Measurements from ENCODE around the gene PABPN1L.

The PABPN1L gene

DNA sequence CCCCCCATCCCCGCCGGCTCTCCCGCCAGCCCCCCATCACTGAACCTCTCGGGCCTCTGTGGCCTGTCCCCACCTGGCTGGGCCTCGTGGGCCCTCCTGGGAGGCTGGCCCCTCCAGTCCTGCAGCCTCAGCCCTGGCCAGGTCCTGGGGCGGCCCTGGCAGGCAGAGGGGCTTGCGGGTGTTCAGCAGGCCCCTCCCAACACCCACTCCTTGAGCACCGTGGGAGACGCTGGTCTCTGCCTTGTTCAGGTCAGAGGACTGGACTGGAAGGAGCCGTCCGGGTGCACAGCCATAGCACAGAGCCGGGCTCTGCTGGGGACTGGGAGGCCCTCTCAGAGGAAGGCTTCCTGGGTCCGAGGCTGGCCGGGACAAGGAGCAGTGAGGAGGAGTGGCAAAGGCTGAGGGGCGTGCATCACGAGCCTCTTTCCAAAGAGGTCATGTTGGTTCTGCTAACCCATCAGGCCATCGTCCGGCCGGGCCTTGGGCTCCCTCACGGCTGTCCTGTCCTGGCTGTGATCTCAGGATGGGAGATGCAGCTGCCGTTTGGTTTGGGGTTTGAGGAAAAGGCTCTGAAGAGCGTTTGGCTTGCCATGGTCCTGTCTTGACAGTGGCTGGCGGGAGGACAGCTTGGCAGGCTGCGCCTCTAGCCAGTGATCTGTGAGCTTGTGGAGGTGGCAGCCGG, 6.3 kb upstream of the PABPN1L start:
- no peak for DNase-seq (ENCODE audit: low read depth)
- TF ChIP-seq, protein P1, sequence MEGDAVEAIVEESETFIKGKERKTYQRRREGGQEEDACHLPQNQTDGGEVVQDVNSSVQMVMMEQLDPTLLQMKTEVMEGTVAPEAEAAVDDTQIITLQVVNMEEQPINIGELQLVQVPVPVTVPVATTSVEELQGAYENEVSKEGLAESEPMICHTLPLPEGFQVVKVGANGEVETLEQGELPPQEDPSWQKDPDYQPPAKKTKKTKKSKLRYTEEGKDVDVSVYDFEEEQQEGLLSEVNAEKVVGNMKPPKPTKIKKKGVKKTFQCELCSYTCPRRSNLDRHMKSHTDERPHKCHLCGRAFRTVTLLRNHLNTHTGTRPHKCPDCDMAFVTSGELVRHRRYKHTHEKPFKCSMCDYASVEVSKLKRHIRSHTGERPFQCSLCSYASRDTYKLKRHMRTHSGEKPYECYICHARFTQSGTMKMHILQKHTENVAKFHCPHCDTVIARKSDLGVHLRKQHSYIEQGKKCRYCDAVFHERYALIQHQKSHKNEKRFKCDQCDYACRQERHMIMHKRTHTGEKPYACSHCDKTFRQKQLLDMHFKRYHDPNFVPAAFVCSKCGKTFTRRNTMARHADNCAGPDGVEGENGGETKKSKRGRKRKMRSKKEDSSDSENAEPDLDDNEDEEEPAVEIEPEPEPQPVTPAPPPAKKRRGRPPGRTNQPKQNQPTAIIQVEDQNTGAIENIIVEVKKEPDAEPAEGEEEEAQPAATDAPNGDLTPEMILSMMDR (IDR thresholded peaks at IDR 0.05; ENCODE audit: low read depth, low read length, missing control alignments) = no peak
- H3K4me3 ChIP-seq (ENCODE audit: low read depth, low read length) = no peak overlapping the region
- in situ Hi-C loops (cut with HindIII; ENCODE audit: low sequenced_read_pairs) = loop anchor here (25.0 kb wide), 1 partner anchor 110 kb away; no protein-coding TSS in a partner anchor

DNA sequence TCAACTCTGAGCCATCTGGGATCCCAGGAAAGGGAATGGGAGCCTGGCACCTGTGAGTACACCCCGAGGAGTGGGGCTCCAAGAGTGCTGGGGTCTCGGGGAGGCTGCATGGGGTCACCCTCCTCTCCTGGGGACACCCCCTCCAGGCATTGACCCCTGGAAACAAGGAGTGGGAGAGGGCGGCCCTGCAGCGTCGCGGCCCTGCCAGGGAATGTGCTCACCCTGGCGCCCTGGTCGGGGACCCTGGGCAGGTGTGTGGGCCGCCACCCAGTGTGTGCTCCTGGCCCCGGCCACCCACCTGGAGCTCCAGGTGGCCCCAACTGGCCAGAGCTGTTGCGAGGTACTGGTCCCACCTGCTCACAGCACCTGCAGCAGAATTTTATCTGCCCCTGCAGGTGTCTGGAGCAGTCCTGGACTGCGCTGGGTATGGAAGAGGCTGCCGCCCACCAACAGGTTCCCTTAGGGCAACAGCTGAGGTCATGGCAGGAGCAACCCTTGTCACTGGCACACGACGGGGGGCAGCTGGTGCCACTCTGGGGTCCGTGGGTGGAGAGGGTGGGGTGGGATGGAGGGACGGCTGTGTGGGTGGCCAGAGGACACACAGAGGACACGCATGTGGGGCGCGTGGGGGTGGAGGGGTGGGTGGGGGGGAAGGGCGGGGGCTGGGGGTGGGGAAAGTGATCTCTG, 5.4 kb upstream of the PABPN1L start:
- in situ Hi-C loops (cut with HindIII; ENCODE audit: low sequenced_read_pairs) = loop anchor here (25.0 kb wide), 1 partner anchor 110 kb away; no protein-coding TSS in a partner anchor
- DNase-seq (ENCODE audit: low read depth) = no peak
- TF ChIP-seq, protein P1 (IDR thresholded peaks at IDR 0.05; ENCODE audit: low read depth, low read length, missing control alignments) = no peak

DNA sequence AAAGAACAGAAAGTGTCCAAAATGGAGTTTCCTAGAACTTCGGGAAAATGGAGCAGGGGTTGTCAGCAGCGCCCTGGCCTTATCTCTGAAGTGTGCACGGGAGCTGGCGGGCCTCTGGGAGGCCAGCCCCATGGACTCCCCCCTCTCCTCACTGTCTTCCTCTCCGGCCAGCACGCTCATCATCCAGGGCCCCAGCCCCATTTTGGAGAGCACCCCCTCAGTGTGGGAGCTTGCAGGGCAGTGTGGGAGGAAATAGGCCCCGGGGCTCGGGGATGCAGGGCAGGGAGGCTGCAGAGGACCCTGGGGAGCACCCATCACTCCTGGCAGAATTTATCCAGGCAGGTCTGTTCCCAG, 4.9 kb upstream of the PABPN1L start:
- DNase-seq (ENCODE audit: low read depth) = no peak
- TF ChIP-seq, protein P1 (IDR thresholded peaks at IDR 0.05; ENCODE audit: low read depth, low read length, missing control alignments) = no peak

More for the DNA sequence above, 5.4 kb upstream of the PABPN1L start:
- H3K4me3 ChIP-seq (ENCODE audit: low read depth, low read length) = no peak overlapping the region

DNA sequence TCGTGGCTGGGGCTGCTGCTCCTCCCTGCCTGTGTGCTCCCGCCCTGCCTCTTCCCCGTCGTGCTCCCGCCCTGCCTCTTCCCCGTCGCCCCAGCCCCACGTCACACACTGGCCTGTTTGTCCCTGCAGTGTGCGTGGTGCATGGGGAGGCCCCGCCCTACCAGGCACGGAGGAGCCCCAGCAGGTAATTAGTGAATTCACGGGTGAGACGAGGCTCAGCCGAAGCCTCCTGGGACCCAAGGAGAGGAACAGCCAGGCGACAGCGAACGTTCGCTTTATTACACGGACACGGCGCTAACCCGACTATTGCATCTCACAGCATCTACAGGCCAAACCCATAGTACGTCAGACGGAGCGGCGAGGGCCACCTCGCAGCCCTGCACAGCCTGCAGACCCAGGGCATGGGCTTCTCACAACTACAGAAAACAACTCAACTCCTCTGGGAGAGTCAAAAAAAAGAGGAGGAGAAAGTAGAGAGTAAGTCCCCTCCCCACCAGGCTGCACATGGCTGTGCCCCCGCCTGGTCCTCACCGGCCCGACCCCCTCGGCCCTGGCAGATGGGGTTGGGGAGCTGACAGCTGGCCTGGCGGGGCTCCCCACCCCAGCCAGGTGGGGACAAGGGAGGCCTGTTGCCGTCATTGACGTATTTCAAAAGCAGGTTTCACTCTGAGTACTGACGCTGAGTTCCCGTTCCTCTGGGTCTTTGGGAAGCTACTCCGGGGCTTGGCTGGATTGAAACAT, 4.3 kb upstream of the PABPN1L start:
- H3K4me3 ChIP-seq (ENCODE audit: low read depth, low read length) = no peak overlapping the region
- DNase-seq (ENCODE audit: low read depth) = no peak
- in situ Hi-C loops (cut with HindIII; ENCODE audit: low sequenced_read_pairs) = loop anchor here (25.0 kb wide), 1 partner anchor 108 kb away; no protein-coding TSS in a partner anchor
- TF ChIP-seq, protein P1 (IDR thresholded peaks at IDR 0.05; ENCODE audit: low read depth, low read length, missing control alignments) = no peak

More for the DNA sequence above, 4.9 kb upstream of the PABPN1L start:
- in situ Hi-C loops (cut with HindIII; ENCODE audit: low sequenced_read_pairs) = loop anchor here (25.0 kb wide), 1 partner anchor 109 kb away; no protein-coding TSS in a partner anchor
- H3K4me3 ChIP-seq (ENCODE audit: low read depth, low read length) = no peak overlapping the region

DNA sequence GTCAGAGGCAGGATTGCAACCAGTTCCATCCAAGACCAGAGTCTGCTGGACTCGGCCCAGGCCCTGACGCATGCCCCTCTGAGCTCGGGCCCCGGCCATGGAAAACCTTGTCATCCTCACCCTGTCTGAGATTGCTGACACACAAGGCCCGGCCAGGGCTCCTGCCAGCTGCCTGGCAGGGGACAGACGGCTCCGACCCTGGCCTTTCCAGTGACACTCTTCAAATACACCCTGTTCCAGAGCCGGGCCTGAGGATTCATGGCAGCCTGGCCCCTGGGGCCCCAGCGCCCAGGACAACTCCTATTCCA, 3.2 kb upstream of the PABPN1L start:
- in situ Hi-C loops (cut with HindIII; ENCODE audit: low sequenced_read_pairs) = loop anchor here (25.0 kb wide), 1 partner anchor 107 kb away; no protein-coding TSS in a partner anchor
- DNase-seq (ENCODE audit: low read depth) = no peak
- H3K4me3 ChIP-seq (ENCODE audit: low read depth, low read length) = no peak overlapping the region
- TF ChIP-seq, protein P1 (IDR thresholded peaks at IDR 0.05; ENCODE audit: low read depth, low read length, missing control alignments) = no peak

DNA sequence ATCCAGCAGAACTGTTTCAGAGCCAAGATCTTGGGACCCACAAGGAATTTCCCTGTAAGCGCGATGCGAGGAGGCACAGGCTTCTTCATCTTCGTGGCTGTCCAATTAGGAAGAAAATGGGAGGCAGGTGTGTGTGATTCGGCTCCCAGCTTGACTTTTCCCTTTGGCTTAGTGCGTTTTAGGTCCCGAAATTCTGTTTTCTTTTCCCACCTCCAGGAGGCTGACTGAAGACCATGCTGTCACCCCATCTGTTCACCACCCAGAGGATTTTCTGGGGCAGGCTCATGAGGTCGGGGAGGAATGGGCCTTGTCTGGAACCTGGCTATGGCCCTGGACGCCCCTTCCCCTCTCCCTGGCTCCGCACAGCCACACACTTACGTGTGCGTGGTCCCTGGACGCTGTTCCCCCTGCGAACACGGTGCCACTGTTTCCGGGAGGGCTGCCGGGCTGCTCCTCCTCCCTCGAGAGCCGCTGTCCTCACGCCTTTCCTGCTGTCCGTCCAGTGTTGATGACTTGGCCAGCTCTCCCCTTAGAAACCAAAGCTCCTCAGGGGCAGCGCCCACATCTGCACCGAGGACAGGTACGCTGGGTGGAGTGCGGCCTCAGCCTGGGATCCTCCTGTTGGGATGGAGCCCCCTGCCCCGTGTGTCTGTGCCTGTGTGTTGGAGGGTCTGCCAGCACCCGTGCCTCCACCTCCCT, 2.7 kb upstream of the PABPN1L start:
- DNase-seq (ENCODE audit: low read depth) = no peak
- in situ Hi-C loops (cut with HindIII; ENCODE audit: low sequenced_read_pairs) = loop anchor here (25.0 kb wide), 1 partner anchor 107 kb away; no protein-coding TSS in a partner anchor
- TF ChIP-seq, protein P1 (IDR thresholded peaks at IDR 0.05; ENCODE audit: low read depth, low read length, missing control alignments) = no peak
- H3K4me3 ChIP-seq (ENCODE audit: low read depth, low read length) = no peak overlapping the region

Measured in astrocyte of the cerebellum (primary cell).